NCI-H226 (cell line): Measurements from ENCODE around the gene RER1.

Source experiments
- DNase-seq: peaks from one replicate; pipeline ENCODE4 v3.0.0-alpha.2; 2015

The RER1 gene

GRCh38 chr1:2391041-2391930 lies at the start of gene RER1, which contains the start of gene MORN1:
Gene RER1, plus strand, starts transcription at chr1:2391841. Its CDS starts 3,950 bp downstream, at chr1:2395791.
Gene MORN1, minus strand, starts transcription at chr1:2391554. Its CDS starts 21 bp downstream, at chr1:2391533.
- DNase-seq = peak; percentile 99

- no peak for DNase-seq
Measured at GRCh38 chr1:2342384-2343022, 49.1 kb upstream of the RER1 start.

GRCh38 chr1:2343023-2343935 lies 48.4 kb upstream of the RER1 start:
- DNase-seq = no peak

- DNase-seq = no peak
Measured at GRCh38 chr1:2344121-2344681, 47.4 kb upstream of the RER1 start.

- no peak for DNase-seq
Measured at GRCh38 chr1:2344744-2345296, 46.8 kb upstream of the RER1 start.

GRCh38 chr1:2345297-2346075 lies 46.2 kb upstream of the RER1 start:
- DNase-seq = no peak

- DNase-seq = no peak
Measured at GRCh38 chr1:2346691-2347408, 44.8 kb upstream of the RER1 start.

GRCh38 chr1:2347409-2347785 lies 44.2 kb upstream of the RER1 start:
- DNase-seq = no peak

- no peak for DNase-seq
Measured at GRCh38 chr1:2347896-2348295, 43.7 kb upstream of the RER1 start.

- DNase-seq = no peak
Measured at GRCh38 chr1:2348346-2349325, 43.0 kb upstream of the RER1 start.

GRCh38 chr1:2349806-2350205 lies 41.8 kb upstream of the RER1 start:
- no peak for DNase-seq

- DNase-seq = no peak
Measured at GRCh38 chr1:2350501-2350900, 41.1 kb upstream of the RER1 start.

- no peak for DNase-seq
Measured at GRCh38 chr1:2350911-2351655, 40.6 kb upstream of the RER1 start.

- no peak for DNase-seq
Measured at GRCh38 chr1:2351723-2352122, 39.9 kb upstream of the RER1 start.

- DNase-seq = no peak
Measured at GRCh38 chr1:2352341-2352896, 39.2 kb upstream of the RER1 start.

GRCh38 chr1:2352897-2353550 lies 38.6 kb upstream of the RER1 start:
- DNase-seq = no peak

GRCh38 chr1:2353551-2354438 lies 37.8 kb upstream of the RER1 start:
- no peak for DNase-seq
